CD4-positive, alpha-beta T cell treated with Interleukin-10 for 1 hour (primary cell): Measurements from ENCODE around the gene AMHR2.
"Not testable (repeated sequence)": the region's sequence is repeated elsewhere in the genome, so short reads cannot be mapped to it uniquely, and the experiment has no call there.

ENCODE experiments used
- DNase-seq: peaks from one replicate; pipeline ENCODE4 v3.0.0-alpha.2; 2020

AMHR2 gene

DNA sequence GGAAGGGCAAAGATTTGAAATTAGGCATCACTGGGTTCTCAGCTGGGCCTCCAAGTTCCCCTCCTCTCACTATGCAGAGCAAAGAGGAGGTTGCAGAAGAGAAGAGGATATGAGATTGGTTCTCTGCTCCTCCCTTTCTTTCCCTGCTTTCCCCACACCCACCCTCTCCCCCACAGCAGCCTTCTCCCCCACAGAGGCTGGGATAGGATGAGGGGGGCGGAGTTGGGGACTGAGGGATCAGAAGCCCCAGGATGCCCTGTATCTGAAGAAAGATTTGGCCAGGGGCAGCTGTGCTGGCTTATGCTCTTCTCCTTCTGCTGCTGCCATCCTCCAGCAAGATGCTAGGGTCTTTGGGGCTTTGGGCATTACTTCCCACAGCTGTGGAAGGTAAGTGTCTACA is at the start of gene AMHR2:
AMHR2 (plus strand) TSS at position 259 of the 400 bp plus-strand sequence; CDS start at position 339, 80 bp downstream.
- DNase-seq = no peak

GRCh38 chr12:53374277-53374676 is 49.4 kb upstream of the AMHR2 start:
- DNase-seq = not testable (repeated sequence)

GRCh38 chr12:53376747-53377146 is 46.9 kb upstream of the AMHR2 start:
- no peak for DNase-seq

- DNase-seq = no peak
Measured at GRCh38 chr12:53378222-53378621, 45.4 kb upstream of the AMHR2 start.

DNA sequence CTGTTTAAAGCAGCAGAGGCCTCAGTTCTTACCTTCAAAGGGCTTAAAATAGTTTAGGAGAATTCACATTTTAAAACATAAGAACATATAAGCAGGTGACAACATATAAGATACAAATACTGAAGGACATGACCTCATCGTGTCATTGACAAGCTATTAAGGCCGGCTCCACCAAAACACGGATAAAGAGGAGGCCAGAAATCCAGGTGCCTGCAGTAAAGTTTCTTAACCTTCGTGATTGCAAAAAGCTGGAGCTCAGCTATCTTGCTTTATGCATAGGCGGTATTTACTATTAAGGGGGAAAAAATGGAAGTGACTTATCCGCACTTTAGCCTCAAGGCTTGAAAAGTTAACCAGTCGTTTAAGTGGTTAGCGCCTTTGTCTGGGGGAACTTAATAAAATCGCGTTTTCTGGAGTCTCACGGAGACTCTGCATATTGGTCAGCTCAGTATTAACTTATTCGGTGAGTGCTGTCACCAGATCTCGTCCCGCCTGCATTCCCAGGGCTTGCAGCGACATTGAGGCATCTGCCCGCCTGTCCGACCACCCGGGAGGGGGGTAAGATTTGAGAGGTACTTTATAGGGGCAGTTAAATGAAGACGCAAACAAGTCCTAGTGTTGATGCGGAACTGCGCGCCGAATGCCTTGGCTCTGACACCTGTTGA is 44.8 kb upstream of the AMHR2 start:
- DNase-seq = no peak

DNA sequence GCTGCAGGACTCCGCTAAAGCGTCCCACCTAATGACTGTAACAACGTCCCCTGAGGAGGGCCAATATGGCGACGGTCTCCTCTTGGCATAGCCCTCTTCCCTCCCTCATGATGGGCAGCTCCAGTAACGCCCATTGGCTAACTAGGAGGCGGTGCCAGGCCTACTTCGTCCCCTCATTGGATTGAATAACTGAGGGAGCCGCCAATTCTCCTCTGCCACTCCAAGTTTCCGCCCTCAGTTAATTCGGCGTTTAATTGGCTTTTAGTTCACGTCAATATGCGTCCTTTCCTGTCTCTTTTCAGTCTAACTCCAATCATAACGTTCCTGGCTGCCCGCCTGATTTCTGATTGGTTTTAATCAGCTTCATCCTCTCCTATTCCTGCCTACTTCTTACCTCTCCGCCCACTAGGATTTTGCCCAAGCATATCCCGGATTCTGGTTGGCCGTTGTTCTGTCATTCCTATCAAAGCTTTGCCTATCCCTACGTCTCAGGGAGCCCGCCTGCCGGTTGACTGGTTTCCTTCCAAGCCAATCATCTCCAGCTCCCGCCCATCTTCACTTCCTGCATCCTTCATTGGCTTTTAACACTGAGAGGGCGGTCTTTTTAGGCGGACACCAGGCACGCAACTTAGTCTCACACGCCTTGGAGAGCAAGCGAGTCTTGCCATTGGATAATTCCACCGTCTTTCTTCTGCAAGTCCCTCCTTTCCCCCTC is 44.1 kb upstream of the AMHR2 start:
- peak; percentile 100 for DNase-seq

- DNase-seq = peak; percentile 90
Measured at GRCh38 chr12:53380104-53380793, 43.4 kb upstream of the AMHR2 start, which contains the start of gene SP1. SP1 (plus strand) TSS chr12:53380176; CDS start chr12:53380292, 116 bp downstream.

DNA sequence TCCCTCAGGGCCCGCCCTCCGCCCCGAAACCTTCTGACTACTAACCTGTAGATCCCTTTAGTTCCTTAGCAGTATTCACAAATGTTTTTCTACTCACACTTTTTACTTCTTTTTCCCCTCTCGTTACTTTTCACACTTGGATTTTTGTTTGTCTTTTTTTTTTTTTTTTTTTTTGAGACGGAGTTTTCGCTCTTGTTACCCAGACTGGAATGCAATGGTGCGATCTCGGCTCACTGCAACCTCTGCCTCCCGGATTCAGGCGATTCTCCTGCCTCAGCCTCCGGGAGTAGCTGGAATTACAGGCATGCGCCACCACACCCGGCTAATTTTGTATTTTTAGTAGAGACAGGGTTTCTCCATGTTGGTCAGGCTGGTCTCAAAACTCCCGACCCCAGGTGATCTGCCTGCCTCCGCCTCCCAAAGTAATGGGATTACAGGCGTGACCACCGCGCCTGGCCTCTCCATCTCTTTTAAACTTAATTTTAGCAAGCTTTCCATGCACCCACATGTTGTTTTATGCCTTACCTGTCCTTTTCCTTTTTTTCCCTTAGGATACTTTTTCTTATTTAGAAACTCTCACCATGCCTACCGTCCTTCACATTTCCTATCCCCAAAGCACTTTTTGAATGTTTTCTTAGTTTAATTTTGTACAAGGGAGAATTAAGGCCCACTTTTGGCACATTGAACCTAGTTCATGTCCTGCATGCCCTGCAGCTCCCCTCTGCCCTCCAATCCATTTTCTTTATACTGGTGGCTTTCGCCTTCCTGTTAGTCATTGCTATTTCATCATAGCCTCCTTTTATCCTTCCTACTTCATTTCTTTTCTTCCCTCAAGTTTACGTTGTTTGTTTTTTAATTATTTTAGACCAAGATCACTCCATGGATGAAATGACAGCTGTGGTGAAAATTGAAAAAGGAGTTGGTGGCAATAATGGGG is 42.6 kb upstream of the AMHR2 start:
- no peak for DNase-seq

- DNase-seq = peak; percentile 68
Measured at GRCh38 chr12:53381731-53382630, 41.7 kb upstream of the AMHR2 start.

GRCh38 chr12:53383258-53383657 is 40.4 kb upstream of the AMHR2 start:
- DNase-seq = no peak

DNA sequence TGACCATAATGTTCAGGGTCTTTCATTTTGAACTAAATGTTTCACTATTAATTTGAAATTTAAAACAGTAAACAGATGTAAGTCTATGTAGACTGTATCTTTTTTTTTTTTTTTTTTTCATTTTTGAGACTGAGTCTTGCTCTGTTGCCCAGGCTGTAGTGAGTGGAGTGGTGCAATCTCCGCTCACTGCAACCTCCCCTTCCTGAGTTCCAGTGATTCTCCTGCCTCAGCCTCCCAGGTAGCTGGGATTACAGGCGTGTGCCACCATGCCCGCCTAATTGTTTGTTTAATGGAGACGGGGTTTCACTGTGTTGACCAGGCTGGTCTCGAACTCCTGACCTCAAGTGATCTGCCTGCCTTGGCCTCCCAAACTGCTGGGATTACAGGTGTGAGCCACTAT is 37.3 kb upstream of the AMHR2 start:
- DNase-seq = not testable (repeated sequence)

GRCh38 chr12:53388932-53389331 is 34.7 kb upstream of the AMHR2 start:
- no peak for DNase-seq

DNA sequence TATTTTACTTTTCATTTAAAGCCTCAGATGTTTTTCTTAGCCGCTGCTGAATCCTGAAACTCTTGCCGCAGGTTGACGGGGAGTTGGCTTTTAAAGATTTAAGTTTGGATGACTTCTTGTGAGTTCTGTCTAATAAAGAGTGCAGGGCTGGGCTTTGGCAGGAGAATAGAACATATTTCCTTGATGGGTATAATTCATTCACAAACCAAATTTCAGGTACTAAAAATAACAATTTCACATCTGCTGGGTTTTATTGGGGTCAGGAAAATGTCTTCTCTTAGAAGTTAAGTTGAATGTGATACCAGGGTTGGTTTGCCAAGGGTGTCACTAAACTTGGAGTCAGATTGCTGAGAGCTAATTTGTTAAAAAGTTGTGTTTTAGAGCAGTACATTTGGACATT is 34.0 kb upstream of the AMHR2 start:
- DNase-seq = no peak

DNA sequence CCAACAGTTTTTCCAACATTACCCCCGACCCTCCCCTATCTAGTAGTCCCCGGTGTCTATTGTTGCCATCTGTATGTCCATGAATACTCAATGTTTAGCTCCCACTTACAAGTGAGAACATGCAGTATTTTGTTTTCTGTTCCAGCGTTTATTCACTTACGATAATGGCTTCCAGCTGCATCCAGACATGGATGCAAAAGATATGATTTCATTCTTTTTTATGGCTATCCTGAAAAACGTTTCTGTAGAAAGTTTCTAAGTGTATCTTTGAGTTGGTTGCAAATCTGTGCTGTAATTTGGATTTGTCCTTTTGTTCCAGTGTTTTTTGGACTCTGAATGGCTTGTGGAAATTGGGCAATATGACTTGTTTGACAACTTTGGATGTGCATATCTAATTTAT is 31.9 kb upstream of the AMHR2 start:
- no peak for DNase-seq

DNA sequence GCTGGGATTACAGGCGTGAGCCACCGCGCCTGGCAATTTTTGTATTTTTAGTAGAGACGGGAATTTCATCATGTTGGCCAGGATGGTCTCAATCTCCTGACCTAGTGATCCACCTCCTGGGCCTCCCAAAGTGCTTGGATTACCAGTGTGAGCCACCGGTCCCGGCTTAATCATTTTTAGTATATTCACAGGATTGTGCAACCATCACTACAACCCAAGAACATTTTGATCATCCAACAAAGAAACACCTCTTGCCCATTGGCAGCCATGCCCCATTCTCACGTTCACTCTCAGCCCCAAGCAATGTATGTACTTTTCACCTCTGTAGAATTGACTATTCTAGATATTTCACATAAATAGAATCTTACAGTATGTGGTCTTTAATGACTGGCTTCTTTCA is 23.8 kb upstream of the AMHR2 start:
- no peak for DNase-seq

GRCh38 chr12:53402351-53402750 is 21.3 kb upstream of the AMHR2 start:
- not testable (repeated sequence) for DNase-seq

DNA sequence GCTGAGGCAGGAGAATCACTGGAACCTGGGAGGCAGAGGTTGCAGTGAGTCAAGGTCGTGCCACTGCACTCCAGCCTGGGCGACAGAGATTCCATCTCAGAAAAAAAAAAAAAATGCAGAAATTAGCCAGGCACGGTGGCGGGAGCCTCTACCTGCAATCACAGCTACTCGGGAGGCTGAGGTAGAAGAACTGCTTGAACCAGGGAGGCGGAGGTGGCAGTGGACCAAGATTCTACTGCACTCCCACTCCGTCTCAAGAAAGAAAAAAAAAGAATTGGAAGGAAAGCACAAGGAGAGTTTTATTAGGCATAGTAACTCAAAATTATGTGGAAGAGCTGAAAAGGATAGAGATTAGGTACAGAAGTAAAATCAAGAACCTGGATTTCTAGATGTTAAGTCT is 20.8 kb upstream of the AMHR2 start:
- no peak for DNase-seq

GRCh38 chr12:53410951-53411350 is 12.7 kb upstream of the AMHR2 start:
- DNase-seq = no peak

DNA sequence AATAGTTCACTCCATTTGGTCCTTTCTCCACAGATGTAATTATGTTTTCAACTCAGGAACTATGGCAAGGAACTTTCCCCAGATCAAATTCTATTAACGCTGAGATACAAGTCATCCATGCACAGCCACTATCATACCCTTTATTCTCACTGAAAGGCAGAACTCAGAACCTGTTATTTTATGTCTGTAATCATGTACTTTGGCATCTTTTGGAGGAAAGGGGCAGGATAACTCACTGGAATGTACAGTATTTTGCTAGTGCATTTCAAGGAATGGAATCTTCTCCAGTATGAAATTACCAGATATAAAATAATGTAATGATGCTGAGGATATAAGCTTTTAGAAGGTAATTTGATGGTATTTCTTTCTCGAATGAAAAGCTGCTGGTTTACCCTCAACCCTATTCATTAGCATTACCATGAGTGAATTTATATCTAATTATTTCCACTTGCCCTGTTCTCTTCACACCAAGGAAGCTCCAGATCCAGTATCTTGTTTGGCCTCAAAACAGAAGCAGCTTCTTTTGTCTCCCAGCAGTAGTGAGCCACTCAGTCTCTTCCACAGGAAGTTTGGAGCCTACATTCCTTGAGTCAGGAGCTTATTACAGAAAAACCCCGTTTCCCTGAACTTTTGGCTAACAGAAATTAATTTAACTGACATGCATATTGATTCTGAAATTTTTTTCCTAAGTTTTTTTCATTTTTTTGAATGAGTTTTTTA is 10.0 kb upstream of the AMHR2 start:
- no peak for DNase-seq

- DNase-seq = no peak
Measured at GRCh38 chr12:53414756-53415417, 8.8 kb upstream of the AMHR2 start.
